ENCODE data around the gene USP15.

Gene USP15

GRCh38 chr12:62288328-62288727 lies 28.1 kb downstream of the USP15 start:
- DNase-seq = no peak

DNA sequence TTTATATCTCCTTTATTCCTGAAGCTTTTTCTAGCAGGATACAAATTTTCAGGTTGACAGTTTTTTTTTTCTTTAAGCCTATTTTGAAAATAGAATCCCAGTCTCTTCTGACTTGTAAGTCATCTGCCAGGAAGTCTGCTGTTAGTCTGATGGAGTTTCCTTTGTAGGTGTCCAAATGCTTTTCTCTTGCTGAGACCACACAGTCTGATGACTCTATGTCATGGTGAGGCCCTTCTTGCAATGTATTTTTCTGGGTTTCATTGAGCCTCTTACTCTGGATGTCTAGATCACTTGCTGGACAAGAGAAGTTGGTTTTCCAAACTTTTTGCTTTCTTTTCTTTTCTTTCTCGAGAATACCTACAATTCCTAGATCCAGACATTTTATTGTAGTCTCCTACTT lies 30.6 kb downstream of the USP15 start:
- no peak for DNase-seq

DNA sequence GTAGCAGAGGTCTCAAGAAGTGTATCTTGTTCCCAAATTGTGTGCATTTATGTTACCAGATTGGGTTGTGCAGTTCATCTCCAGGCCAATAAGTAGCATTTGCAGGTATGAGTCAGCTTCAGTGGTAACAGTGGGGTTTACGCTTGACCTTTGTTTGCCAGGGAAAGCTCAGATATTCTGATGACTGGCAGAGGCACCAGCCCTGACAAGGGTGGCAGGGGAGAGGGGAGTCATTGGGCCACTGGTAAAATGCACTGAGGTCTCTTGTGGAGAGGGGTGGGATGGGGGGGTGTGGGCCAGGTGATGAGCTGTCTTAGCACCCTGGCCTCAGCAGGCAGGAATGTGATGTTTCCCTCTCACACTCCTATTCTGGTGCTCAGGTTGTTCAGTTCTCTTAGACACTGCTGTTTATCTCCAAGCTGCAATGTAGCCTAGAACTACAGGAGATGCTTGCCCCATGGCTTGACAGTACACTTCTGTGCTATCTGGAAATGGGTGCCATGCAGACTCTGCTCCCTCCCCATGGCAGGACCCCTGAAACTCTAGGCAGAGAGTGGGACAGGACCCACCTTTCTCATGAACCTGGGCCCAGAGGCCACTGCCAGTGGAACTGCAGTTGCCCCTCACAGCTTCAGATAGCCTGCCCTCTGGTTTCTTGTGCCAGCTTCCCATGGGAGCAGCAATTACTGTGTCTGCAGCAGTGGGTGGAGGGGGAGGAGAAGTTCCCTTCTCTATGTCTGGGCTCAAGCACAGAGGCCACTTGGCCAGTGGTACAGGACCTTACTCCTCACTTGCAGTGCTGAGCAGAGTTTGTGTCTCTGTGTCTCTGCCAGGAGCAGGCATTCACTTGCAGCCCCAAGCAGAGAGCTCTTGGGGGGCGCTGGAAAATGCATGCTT lies 31.9 kb downstream of the USP15 start:
- no peak for DNase-seq

DNA sequence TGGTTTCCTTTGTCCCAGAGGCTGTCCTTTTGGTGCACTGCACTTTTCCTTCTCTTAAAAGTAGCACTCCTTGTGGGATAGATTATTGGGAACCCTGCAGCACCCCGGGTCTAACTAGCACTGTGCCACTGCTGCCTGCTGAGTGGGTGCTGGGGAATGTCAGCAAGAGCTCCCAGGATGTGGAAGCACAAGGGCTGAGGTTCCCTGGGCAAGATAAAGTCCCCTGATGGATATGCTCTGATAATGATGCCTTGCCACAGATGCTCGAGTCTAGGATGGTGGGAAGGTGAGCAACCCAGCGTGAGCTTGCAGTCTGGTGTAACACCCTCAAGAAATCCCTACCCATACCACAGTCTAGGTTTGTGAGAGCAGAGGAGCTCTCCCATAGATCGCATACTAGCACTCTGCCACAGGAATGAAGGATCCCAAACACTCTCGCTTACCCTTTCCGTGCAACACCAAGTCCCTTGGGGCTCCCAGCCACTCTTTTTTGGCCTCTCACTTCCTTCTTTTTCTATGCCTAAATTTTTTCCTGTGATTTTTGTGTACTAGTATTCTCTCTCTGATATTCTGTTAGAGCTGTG lies 32.6 kb downstream of the USP15 start:
- DNase-seq = no peak

DNA sequence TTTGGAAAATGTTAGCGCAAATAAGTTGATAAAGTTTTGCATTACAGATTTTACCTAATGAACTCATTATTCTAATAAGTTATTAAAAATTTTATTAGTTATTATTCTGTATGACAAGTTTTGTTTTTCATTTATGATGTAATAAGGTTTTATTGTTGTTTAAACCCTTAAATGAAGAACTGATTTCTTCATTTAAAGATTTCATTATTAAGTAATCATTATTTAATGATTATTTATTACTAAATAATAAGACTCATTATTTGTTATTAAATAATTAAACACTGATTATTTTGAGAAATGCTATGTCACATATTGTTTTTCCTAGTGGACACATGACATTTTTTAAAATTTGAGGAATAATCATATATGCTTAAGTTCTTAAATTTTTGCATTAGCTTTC lies 34.2 kb downstream of the USP15 start:
- DNase-seq = no peak

DNA sequence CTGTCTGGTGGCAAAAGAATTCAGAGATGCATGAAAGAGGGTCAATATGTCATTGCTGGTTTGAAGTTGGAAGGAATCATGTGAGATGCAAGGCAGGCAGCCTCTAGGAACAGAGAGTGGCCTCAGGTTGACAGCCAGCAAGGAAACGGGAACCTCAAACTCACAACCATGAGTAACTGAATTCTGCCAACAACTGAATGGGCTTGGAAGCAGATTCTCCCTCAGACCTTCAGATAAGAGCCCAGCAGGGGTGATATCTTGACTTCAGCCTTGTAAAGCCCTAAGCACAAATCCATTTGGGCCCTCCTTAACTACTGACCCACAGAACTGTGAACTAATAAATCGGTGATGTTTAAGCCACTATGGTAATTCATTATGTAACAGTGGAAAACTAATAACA lies 35.8 kb downstream of the USP15 start:
- DNase-seq = no peak

GRCh38 chr12:62297321-62297720 lies 37.1 kb downstream of the USP15 start:
- no peak for DNase-seq

DNA sequence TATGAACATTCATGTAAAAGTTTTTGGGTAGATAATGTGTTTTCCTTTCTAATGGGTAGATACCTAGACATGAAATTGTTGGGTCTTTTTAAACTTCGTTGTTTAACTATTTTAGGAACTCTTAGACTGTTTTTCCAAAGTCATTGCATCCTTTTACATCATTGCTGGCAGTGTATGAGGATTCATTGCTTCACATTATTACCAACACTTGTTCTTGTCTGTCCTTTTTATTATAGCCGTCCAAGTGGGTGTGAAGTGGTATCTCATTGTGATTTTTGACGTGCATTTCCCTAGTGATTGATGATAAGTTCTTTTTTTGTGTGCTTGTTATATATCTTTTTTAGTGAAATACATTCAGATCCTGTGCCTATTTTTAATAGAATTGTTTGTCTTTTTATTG lies 39.4 kb downstream of the USP15 start:
- DNase-seq = no peak

DNA sequence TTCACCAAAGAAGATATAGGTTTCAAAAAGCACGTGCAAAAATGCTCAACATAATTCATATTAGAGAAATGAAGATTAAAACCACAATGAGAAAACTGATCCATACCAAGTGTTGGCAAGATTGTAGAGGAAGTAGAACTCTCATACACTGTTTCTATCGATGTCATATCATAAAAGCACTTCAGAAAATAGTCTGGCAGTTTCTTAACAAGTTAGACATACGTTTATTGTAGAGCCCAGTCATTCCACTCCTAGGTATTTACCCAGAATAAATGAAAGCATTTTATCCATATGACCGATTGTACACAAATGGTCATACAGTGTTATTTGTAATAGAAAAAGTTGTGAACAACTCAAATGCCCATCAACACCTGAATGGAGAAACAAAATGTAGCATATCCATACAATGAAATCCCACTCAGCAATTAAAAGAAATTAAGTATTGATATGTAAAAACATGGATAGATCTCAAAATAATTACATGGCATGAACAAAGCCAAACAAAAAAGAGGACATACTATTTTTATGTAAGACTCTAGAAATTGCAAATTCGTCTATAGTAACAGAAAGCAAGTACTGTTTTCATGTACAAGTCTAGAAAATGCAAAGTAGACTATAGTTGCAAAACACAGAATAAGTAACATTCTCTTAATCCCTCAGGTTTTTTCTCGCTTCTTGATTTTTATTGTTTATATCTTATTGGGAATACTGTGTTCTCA lies 41.0 kb downstream of the USP15 start:
- DNase-seq = no peak

- DNase-seq = no peak
Observed at GRCh38 chr12:62301799-62302133, 41.6 kb downstream of the USP15 start.

GRCh38 chr12:62304560-62304959 lies 44.4 kb downstream of the USP15 start:
- DNase-seq = no peak

GRCh38 chr12:62305778-62306177 lies 45.6 kb downstream of the USP15 start:
- no peak for DNase-seq

DNA sequence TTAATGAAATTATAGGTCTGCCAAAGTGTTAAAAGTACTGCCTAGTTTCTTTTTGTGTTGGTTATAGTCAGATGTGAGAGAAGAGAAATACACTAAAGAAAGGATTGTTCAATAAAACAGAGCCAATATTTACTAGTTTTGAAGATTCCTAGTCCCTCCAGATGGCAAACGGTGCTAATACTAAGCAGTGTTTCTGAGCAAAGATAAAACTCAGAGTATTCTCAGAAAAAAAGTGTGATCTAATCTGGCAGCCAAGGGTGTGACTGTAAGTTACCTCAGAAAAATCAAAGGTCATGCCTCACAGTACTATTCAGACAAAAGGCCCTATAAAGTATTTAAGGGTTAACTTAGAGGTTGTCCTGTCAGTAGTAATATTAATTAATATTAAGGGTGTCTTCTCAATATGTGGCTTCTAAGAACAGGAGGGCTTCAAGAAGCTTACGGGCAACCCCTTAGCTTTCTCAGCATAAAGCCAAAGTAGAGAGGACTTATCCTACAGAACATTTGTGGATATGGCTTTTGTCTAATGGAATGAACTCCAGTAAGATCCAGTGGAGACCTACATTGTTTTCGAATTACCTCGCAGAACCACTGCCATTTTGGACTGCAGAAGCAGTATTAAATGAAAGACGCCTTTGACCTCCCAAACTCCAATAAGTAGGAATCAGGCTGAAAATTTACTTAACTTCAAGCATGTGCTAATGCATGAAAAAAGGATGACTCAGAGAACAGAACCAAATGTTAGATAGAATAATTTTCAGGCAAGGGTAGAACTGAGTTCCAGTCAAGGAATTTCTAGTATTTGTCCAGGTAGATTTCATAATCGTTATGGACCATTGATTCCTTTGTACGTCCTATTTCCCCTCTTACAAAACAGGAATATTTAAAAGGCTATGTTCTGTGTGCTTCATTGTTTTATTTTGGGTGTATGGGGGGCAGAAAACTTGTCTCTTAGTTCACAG lies 46.6 kb downstream of the USP15 start:
- no peak for DNase-seq

DNA sequence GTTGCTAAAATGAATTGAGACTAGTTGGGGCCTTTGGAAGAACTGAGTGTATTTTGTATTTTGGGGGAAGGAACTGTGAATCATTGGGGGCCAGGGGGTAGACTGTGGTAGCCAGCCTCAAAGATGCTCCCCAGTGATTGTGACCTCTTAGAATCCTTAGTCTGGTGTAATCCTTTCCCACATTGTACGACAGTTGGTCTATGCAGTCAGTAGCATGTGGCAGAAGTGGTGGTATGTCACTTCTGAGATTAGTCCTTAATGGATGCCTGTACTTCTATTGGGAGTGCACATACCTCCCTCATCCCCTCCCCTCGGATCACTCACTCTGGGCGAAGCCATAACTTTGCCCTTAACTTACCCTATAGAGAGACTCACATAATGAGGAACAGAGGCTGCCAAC lies 48.0 kb downstream of the USP15 start:
- DNase-seq = no peak

GRCh38 chr12:62313727-62314380 lies 53.6 kb downstream of the USP15 start:
- no peak for DNase-seq

GRCh38 chr12:62317017-62317416 lies 56.8 kb downstream of the USP15 start:
- DNase-seq = no peak

DNA sequence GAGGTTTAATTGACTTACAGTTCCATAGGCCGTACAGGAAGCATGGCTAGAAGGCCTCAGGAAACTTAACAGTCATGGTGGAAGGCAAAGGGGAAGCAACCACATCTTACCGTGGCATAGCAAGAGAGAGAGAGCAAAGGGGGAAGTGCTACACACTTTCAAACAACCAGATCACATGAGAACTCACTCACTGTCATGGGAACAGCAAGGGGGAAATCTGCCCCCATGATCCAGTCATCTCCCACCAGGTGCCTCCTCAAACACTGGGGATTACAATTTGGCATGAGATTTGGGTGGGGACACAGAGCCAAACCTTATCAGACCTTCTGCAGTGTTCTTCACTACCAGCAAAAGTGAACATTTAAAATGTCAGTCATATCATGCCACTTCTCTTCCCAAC lies 58.9 kb downstream of the USP15 start:
- no peak for DNase-seq

DNA sequence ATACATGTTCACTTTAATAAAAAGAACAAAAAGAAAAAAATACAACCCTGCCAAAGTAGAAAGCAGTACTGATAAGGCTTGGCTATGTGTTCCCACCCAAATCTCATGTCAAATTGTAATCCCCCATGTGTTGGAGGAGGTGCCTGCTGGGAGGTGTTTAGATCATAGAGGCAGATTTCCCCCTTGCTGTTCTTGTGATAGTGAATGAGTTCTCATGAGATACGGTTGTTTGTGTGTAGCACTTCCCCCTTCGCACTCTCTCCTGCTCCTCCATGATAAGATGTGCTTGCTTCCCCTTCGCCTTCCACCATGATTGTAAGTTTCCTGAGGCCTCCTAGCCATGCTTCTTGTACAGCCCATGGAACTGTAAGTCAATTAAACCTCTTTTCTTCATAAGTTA lies 59.9 kb downstream of the USP15 start:
- no peak for DNase-seq

- DNase-seq = no peak
Observed at GRCh38 chr12:62323386-62323785, 63.2 kb downstream of the USP15 start.

DNA sequence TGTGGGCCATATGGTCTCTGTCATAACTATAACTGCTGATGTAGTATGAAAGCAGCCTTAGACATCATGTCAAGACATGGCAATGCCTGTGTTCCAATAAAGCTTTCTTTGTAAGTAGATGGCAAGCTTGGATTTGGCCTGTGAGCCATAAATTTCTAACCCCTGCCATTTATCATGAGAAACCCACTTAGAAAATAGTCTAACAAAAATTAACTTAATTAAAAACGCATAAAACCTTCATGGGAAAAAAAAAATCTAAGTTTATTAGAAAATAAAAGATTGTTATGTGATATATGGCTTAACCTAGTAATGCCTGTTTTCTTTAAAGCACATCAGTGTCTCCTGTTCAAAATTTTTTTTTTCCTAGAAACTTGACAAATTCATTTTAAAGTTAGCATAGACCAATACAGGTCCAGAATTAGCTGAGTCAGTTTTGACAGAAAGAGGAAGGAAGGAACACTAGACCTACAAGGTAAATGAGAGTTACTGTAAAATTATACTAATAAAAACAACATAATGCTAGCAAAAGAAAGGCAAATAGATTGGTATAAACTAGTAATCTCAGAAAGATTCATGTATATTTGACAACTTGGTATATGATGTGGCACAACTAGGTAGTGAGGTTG lies 68.2 kb downstream of the USP15 start:
- no peak for DNase-seq

DNA sequence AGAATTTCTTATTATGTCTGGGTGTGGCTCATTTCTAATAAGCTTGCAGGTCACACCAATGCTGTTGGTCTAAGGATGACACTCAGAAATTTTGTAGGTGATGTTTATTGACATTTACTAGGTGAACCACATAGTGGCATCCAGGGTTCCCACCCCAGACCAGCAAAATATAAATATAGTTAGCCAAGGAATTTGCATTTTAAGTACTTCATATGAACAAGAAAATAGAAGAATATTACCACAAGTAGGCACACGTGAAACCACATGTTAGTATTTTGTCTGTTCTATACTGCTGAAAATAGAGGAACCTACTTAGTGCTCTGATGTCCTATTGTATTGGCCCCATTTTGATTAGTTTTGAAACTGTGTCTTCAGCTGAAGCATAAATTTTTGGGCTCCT lies 71.1 kb downstream of the USP15 start:
- no peak for DNase-seq

GRCh38 chr12:62332598-62332997 lies 72.4 kb downstream of the USP15 start:
- DNase-seq = no peak
